Ectodermal cell (in vitro differentiated cells): ENCODE results near the gene ACAP3.

ENCODE experiments used
- H3K27ac ChIP-seq: 2 replicates; pipeline ENCODE4 v1.7.0; 2013; ENCODE audit warnings: mild to moderate bottlenecking, low read depth, low read length; ENCODE audit not compliant: insufficient read depth, poor library complexity, severe bottlenecking
- H3K27me3 ChIP-seq: 2 replicates; pipeline ENCODE4 v1.7.0; 2013; ENCODE audit warnings: mild to moderate bottlenecking, low read length; ENCODE audit not compliant: insufficient read depth, control insufficient read depth, poor library complexity, severe bottlenecking
- H3K36me3 ChIP-seq: one replicate; pipeline ENCODE4 v1.7.0; 2013; ENCODE audit warnings: low read length; ENCODE audit not compliant: control insufficient read depth, insufficient read depth
- H3K4me1 ChIP-seq: one replicate; pipeline ENCODE4 v1.7.0; 2013; ENCODE audit warnings: low read length; ENCODE audit not compliant: control insufficient read depth, insufficient read depth
- H3K4me3 ChIP-seq: 2 replicates; pipeline ENCODE4 v1.7.0; 2013; ENCODE audit warnings: low read depth, low read length, control low read depth; ENCODE audit not compliant: insufficient read depth
- H3K9me3 ChIP-seq: 2 replicates; pipeline ENCODE4 v1.7.0; 2013; ENCODE audit warnings: mild to moderate bottlenecking, low read length, moderate library complexity; ENCODE audit not compliant: control insufficient read depth
- WGBS, 2 experiments: methylation state at CpG; one replicate each; pipeline ENCODE4 v1.1.7; 2013; ENCODE audit warnings: missing lambda C conversion rate in 2 of 2; 5-methylcytosine and 5-hydroxymethylcytosine counted together

Gene ACAP3

GRCh38 chr1:1342584-1343115, 34.9 kb upstream of the ACAP3 start:
- H3K27me3 ChIP-seq, result no peaks in the 10 kb centered on the region
- WGBS, 2 experiments, result 93 to 94% methylated on average over 18 of the region's 18 CpGs
- no peaks in the 10 kb centered on the region for H3K4me1 ChIP-seq
- no peaks in the 10 kb centered on the region for H3K9me3 ChIP-seq
- peaks cover 10% of the 10 kb centered on the region for H3K36me3 ChIP-seq
- no peak overlapping the region for H3K27ac ChIP-seq
- H3K4me3 ChIP-seq, result no peak overlapping the region

GRCh38 chr1:1342061-1342562, 34.4 kb upstream of the ACAP3 start:
- Histone ChIP-seq H3K9me3 (no peaks in the 10 kb centered on the region), H3K27me3 (no peaks in the 10 kb centered on the region), H3K4me3 (no peak overlapping the region), H3K4me1 (no peaks in the 10 kb centered on the region), H3K36me3 (peaks cover 10% of the 10 kb centered on the region), H3K27ac (no peak overlapping the region)
- 96 to 97% methylated on average over 28 of the region's 28 CpGs for WGBS, 2 experiments

- no peak overlapping the region for H3K27ac ChIP-seq
- H3K9me3 ChIP-seq, result no peaks in the 10 kb centered on the region
- H3K27me3 ChIP-seq, result no peaks in the 10 kb centered on the region
- H3K36me3 ChIP-seq, result peaks cover 10% of the 10 kb centered on the region
- H3K4me1 ChIP-seq, result no peaks in the 10 kb centered on the region
- WGBS, 2 experiments, result 97% methylated on average over 17 of the region's 17 CpGs
- no peak overlapping the region for H3K4me3 ChIP-seq
Measured at GRCh38 chr1:1341549-1342021, 33.9 kb upstream of the ACAP3 start.

GRCh38 chr1:1340791-1341548, 33.2 kb upstream of the ACAP3 start:
- Histone ChIP-seq H3K4me3 (no peak overlapping the region), H3K4me1 (no peaks in the 10 kb centered on the region), H3K27me3 (no peaks in the 10 kb centered on the region), H3K9me3 (no peaks in the 10 kb centered on the region), H3K36me3 (peaks cover 10% of the 10 kb centered on the region), H3K27ac (no peak overlapping the region)
- 92% methylated on average over 36 of the region's 36 CpGs for WGBS, 2 experiments

- Histone ChIP-seq H3K27ac (no peak overlapping the region), H3K36me3 (peaks cover 10% of the 10 kb centered on the region), H3K4me3 (no peak overlapping the region), H3K4me1 (no peaks in the 10 kb centered on the region), H3K9me3 (no peaks in the 10 kb centered on the region), H3K27me3 (no peaks in the 10 kb centered on the region)
- WGBS, 2 experiments, result 94% methylated on average over 23 of the region's 23 CpGs
Measured at GRCh38 chr1:1340185-1340584, 32.5 kb upstream of the ACAP3 start.

GRCh38 chr1:1338278-1338677, 30.5 kb upstream of the ACAP3 start:
- Histone ChIP-seq H3K27ac (no peak overlapping the region), H3K36me3 (peaks cover 10% of the 10 kb centered on the region)
- 96% methylated on average over 36 of the region's 36 CpGs for WGBS, 2 experiments

GRCh38 chr1:1337793-1338147, 30.0 kb upstream of the ACAP3 start:
- Histone ChIP-seq H3K36me3 (peaks cover 10% of the 10 kb centered on the region), H3K4me1 (no peaks in the 10 kb centered on the region), H3K9me3 (no peaks in the 10 kb centered on the region), H3K4me3 (no peak overlapping the region), H3K27ac (no peak overlapping the region), H3K27me3 (no peaks in the 10 kb centered on the region)
- 85% methylated on average over 18 of the region's 18 CpGs for WGBS, 2 experiments

More at GRCh38 chr1:1338278-1338677, 30.5 kb upstream of the ACAP3 start:
- no peaks in the 10 kb centered on the region for H3K27me3 ChIP-seq
- H3K4me1 ChIP-seq, result no peaks in the 10 kb centered on the region
- no peaks in the 10 kb centered on the region for H3K9me3 ChIP-seq
- no peak overlapping the region for H3K4me3 ChIP-seq

- 94 to 95% methylated on average over 32 of the region's 32 CpGs for WGBS, 2 experiments
- no peaks in the 10 kb centered on the region for H3K9me3 ChIP-seq
- no peak overlapping the region for H3K4me3 ChIP-seq
- H3K27ac ChIP-seq, result no peak overlapping the region
- H3K36me3 ChIP-seq, result peaks cover 10% of the 10 kb centered on the region
- no peaks in the 10 kb centered on the region for H3K27me3 ChIP-seq
- H3K4me1 ChIP-seq, result no peaks in the 10 kb centered on the region
Measured at GRCh38 chr1:1336931-1337792, 29.4 kb upstream of the ACAP3 start.

GRCh38 chr1:1336446-1336845, 28.7 kb upstream of the ACAP3 start:
- H3K27ac ChIP-seq, result no peak overlapping the region
- no peaks in the 10 kb centered on the region for H3K4me1 ChIP-seq
- WGBS, 2 experiments, result 95 to 96% methylated on average over 26 of the region's 26 CpGs
- H3K27me3 ChIP-seq, result no peaks in the 10 kb centered on the region
- H3K4me3 ChIP-seq, result no peak overlapping the region
- no peaks in the 10 kb centered on the region for H3K9me3 ChIP-seq
- H3K36me3 ChIP-seq, result peaks cover 7% of the 10 kb centered on the region

GRCh38 chr1:1335792-1336248, 28.1 kb upstream of the ACAP3 start:
- H3K36me3 ChIP-seq, result peaks cover under 1% of the 10 kb centered on the region
- H3K4me3 ChIP-seq, result no peak overlapping the region
- no peaks in the 10 kb centered on the region for H3K4me1 ChIP-seq
- no peaks in the 10 kb centered on the region for H3K9me3 ChIP-seq
- WGBS, 2 experiments, result 95 to 96% methylated on average over 21 of the region's 21 CpGs
- H3K27ac ChIP-seq, result no peak overlapping the region
- no peaks in the 10 kb centered on the region for H3K27me3 ChIP-seq
